Fibroblast of peridontal ligament (primary cell): ENCODE measurements around the gene PAM.

Experiments used
- DNase-seq: peaks from one replicate; pipeline ENCODE4 v3.0.0-alpha.2; 2010; ENCODE audit errors: extremely low read depth

Gene PAM

GRCh38 chr5:102781359-102781758, 26.3 kb downstream of the PAM start:
- DNase-seq: no peak

GRCh38 chr5:102781786-102782185, 26.7 kb downstream of the PAM start:
- no peak for DNase-seq

- DNase-seq: no peak
These were observed 27.2 kb downstream of the PAM start for GRCh38 chr5:102782217-102782872.

- DNase-seq: no peak
These were observed 32.0 kb downstream of the PAM start for GRCh38 chr5:102787134-102787533.

- no peak for DNase-seq
These were observed 33.7 kb downstream of the PAM start for GRCh38 chr5:102788788-102789187.

- DNase-seq: no peak
These were observed 34.4 kb downstream of the PAM start for GRCh38 chr5:102789469-102789868.

- DNase-seq: no peak
These were observed 35.6 kb downstream of the PAM start for GRCh38 chr5:102790748-102791147.

GRCh38 chr5:102792705-102793104, 37.6 kb downstream of the PAM start:
- peak; percentile 37 for DNase-seq

- no peak for DNase-seq
These were observed 38.9 kb downstream of the PAM start for GRCh38 chr5:102794047-102794446.

GRCh38 chr5:102794677-102795331, 39.7 kb downstream of the PAM start:
- no peak for DNase-seq

- no peak for DNase-seq
These were observed 40.4 kb downstream of the PAM start for GRCh38 chr5:102795526-102795925.

GRCh38 chr5:102796009-102796408, 40.9 kb downstream of the PAM start:
- no peak for DNase-seq

GRCh38 chr5:102796498-102796897, 41.4 kb downstream of the PAM start:
- no peak for DNase-seq

- DNase-seq: no peak
These were observed 42.3 kb downstream of the PAM start for GRCh38 chr5:102797322-102797884.

- DNase-seq: no peak
These were observed 43.1 kb downstream of the PAM start for GRCh38 chr5:102798104-102798785.

GRCh38 chr5:102799017-102799416, 43.9 kb downstream of the PAM start:
- DNase-seq: peak; percentile 55

GRCh38 chr5:102800427-102800826, 45.3 kb downstream of the PAM start:
- DNase-seq: no peak

GRCh38 chr5:102801371-102801770, 46.3 kb downstream of the PAM start:
- no peak for DNase-seq

GRCh38 chr5:102802708-102803458, 47.8 kb downstream of the PAM start:
- DNase-seq: no peak

GRCh38 chr5:102807878-102808502, 52.9 kb downstream of the PAM start:
- DNase-seq: no peak

GRCh38 chr5:102809033-102809432, 53.9 kb downstream of the PAM start:
- no peak for DNase-seq

- DNase-seq: peak; percentile 28
These were observed 56.9 kb downstream of the PAM start for GRCh38 chr5:102811972-102812371.
